ENCODE measurements around the gene LGR5. TPM values are rescaled to one million over a fixed set of nuclear protein-coding genes. Genes with fewer than 3 reads are reported as not detected.
A peak's percentile ranks its signal among the peaks of the same experiment; 100 is the strongest.

LGR5 gene
- total and polyA plus RNA-seq, 2 of the 13 experiments (the other 11 are each of a cell fraction or from before 2014, with no cell fraction given) = 37.0 to 121 TPM

- no peak for TF ChIP-seq PATZ1 (CRISPR knock-in tag; IDR thresholded peaks at IDR 0.05)
- TF ChIP-seq TRIM22 (IDR thresholded peaks at IDR 0.05) = no peak
- no peak for TF ChIP-seq ZBTB49 (CRISPR knock-in tag; IDR thresholded peaks at IDR 0.05; ENCODE audit: borderline replicate concordance)
- TF ChIP-seq CCDC6 (CRISPR knock-in tag; IDR thresholded peaks at IDR 0.05) = no peak
- no peak for TF ChIP-seq MTF1 (CRISPR knock-in tag; IDR thresholded peaks at IDR 0.05)
- no peak for TF ChIP-seq MAFF (IDR thresholded peaks at IDR 0.05; ENCODE audit: low read depth, low read length)
- TF ChIP-seq GABPA (IDR thresholded peaks at IDR 0.05; ENCODE audit: low read depth, low read length) = no peak
- no peak for TF ChIP-seq GABPA (CRISPR knock-in tag; IDR thresholded peaks at IDR 0.05; ENCODE audit: low read depth)
- no peak for TF ChIP-seq CERS6 (CRISPR knock-in tag; IDR thresholded peaks at IDR 0.05)
- TF ChIP-seq ZNF616 (CRISPR knock-in tag; IDR thresholded peaks at IDR 0.05; ENCODE audit: low read depth) = no peak
- no peak for TF ChIP-seq ATF5 (CRISPR knock-in tag; IDR thresholded peaks at IDR 0.05; ENCODE audit: low read depth)
- TF ChIP-seq EED (CRISPR knock-in tag; IDR thresholded peaks at IDR 0.05) = no peak
- no peak for TF ChIP-seq TFAP4 (IDR thresholded peaks at IDR 0.05; ENCODE audit: borderline replicate concordance, low read depth)
- no peak for TF ChIP-seq ZNF138 (CRISPR knock-in tag; IDR thresholded peaks at IDR 0.05; ENCODE audit: low read depth)
- no peak for TF ChIP-seq GTF3A (CRISPR knock-in tag; conservative IDR thresholded peaks at IDR 0.05)
- TF ChIP-seq ZNF83 (CRISPR knock-in tag; IDR thresholded peaks at IDR 0.05; ENCODE audit: borderline replicate concordance) = no peak
- TF ChIP-seq PLSCR1 (CRISPR knock-in tag; IDR thresholded peaks at IDR 0.05; ENCODE audit: borderline replicate concordance) = no peak
- 0 out of 2 replicates have a peak, but pooled peaks have one; percentile 42 for TF ChIP-seq ISL2 (CRISPR knock-in tag; IDR thresholded peaks at IDR 0.05)
- no peak for TF ChIP-seq RFX1 (IDR thresholded peaks at IDR 0.05)
- TF ChIP-seq HNRNPL (IDR thresholded peaks at IDR 0.05; ENCODE audit: low read depth, low read length) = no peak
- TF ChIP-seq NRL (CRISPR knock-in tag; IDR thresholded peaks at IDR 0.05; ENCODE audit: borderline replicate concordance) = no peak
Measured at GRCh38 chr12:71536279-71536938, 96.8 kb downstream of the LGR5 start (continued).
